ENCODE measurements around the gene NUAK2. TPM values are rescaled to one million over a fixed set of nuclear protein-coding genes. Genes with fewer than 3 reads are reported as not detected.
A peak's percentile ranks its signal among the peaks of the same experiment; 100 is the strongest.

Gene NUAK2
- total and polyA plus RNA-seq, 4 donors, result 1.3 to 2.4 (median 2.1) TPM

- WGBS, result 96% methylated on average over 6 of the region's 6 CpGs
- H3K9me3 ChIP-seq (ENCODE audit: control insufficient read depth in 4 of 4, low read length in 3 of 4), result no peaks in the 10 kb centered on the region
- no peak overlapping the region for H3K9ac ChIP-seq (ENCODE audit: low read depth in 1 of 2, low read length in 2 of 2)
- H3K27ac ChIP-seq (ENCODE audit: low read depth in 1 of 2, low read length in 2 of 2), result no peak overlapping the region
- peaks cover 12 to 20% (median 15%) of the 10 kb centered on the region in 4 donors for H3K4me1 ChIP-seq (ENCODE audit: control insufficient read depth in 4 of 4, insufficient read depth in 4 of 4, low read length in 3 of 4)
- no peak for DNase-seq (ENCODE audit: low spot score)
- no peak for TF ChIP-seq YY1 (IDR thresholded peaks at IDR 0.05)
- H3K36me3 ChIP-seq (ENCODE audit: control insufficient read depth in 4 of 4, insufficient read depth in 3 of 4, low read depth in 1 of 4, low read length in 3 of 4), result no peaks in the 10 kb centered on the region
- no peaks in the 10 kb centered on the region for H3K27me3 ChIP-seq (ENCODE audit: control insufficient read depth in 4 of 4, insufficient read depth in 4 of 4, low read length in 3 of 4)
- H3K4me3 ChIP-seq (ENCODE audit: low read depth in 1 of 3, low read length in 3 of 3), result no peak overlapping the region
Measured at GRCh38 chr1:205291596-205291995, 29.9 kb downstream of the NUAK2 start.

DNA sequence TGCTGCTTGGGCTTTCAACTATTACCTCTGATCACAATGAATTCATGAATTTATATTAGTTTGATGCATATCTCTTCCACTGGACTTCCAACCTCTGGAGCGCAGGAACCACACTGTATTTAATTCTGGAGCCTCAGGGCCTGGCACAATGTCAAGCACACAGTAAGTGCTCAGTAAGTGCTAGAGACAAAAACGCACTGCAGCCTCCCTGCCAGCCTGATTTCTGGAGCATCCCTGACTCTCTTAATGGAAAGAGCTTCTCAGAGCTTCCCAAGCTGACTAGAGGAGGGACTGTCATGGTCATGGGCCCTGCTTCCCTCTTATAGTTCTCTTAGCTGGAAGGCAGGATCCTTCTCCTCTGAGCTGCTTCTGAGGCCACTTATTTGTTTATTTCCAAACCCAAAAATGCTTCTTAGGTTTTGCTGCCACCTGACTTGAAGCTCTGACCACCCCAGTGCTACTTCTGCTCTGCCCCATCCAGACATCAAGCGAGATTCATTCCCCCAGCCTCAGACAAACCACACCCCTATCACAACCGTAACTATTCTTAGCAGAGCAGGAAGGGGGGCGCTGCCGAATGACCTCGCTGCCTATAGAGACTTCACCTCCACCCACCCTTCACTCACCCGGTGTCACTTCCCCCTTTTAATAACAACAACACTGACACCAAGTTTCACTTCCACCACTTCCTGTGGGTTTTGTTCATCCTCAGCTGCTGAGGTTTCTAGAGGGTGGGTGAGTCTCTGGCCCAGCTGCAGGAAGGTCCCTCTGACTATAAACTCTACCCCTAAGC, 33.6 kb downstream of the NUAK2 start:
- Histone ChIP-seq H3K36me3 (ENCODE audit: control insufficient read depth in 4 of 4, insufficient read depth in 3 of 4, low read depth in 1 of 4, low read length in 3 of 4) (no peaks in the 10 kb centered on the region), H3K4me1 (ENCODE audit: control insufficient read depth in 4 of 4, insufficient read depth in 4 of 4, low read length in 3 of 4) (peaks cover 0 to 9% (median 2%) of the 10 kb centered on the region in 4 donors), H3K27me3 (ENCODE audit: control insufficient read depth in 4 of 4, insufficient read depth in 4 of 4, low read length in 3 of 4) (no peaks in the 10 kb centered on the region), H3K9me3 (ENCODE audit: control insufficient read depth in 4 of 4, low read length in 3 of 4) (no peaks in the 10 kb centered on the region), H3K9ac (ENCODE audit: low read depth in 1 of 2, low read length in 2 of 2) (no peak overlapping the region), H3K27ac (ENCODE audit: low read depth in 1 of 2, low read length in 2 of 2) (peak overlapping the region; percentile 1 to 67), H3K4me3 (ENCODE audit: low read depth in 1 of 3, low read length in 3 of 3) (no peak overlapping the region)
- 68% methylated on average over 8 of the region's 8 CpGs for WGBS
- TF ChIP-seq FOXA1 (IDR thresholded peaks at IDR 0.05) (no peak), SP1 (IDR thresholded peaks at IDR 0.05) (peak; percentile 51), RXRA (IDR thresholded peaks at IDR 0.05) (no peak), TAF1 (conservative IDR thresholded peaks at IDR 0.05) (no peak), HNF4G (IDR thresholded peaks at IDR 0.05) (no peak), EGR1 (IDR thresholded peaks at IDR 0.05; ENCODE audit: low read depth in 2 of 2) (no peak)
- TF ChIP-seq, protein P1, sequence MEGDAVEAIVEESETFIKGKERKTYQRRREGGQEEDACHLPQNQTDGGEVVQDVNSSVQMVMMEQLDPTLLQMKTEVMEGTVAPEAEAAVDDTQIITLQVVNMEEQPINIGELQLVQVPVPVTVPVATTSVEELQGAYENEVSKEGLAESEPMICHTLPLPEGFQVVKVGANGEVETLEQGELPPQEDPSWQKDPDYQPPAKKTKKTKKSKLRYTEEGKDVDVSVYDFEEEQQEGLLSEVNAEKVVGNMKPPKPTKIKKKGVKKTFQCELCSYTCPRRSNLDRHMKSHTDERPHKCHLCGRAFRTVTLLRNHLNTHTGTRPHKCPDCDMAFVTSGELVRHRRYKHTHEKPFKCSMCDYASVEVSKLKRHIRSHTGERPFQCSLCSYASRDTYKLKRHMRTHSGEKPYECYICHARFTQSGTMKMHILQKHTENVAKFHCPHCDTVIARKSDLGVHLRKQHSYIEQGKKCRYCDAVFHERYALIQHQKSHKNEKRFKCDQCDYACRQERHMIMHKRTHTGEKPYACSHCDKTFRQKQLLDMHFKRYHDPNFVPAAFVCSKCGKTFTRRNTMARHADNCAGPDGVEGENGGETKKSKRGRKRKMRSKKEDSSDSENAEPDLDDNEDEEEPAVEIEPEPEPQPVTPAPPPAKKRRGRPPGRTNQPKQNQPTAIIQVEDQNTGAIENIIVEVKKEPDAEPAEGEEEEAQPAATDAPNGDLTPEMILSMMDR (IDR thresholded peaks at IDR 0.05; ENCODE audit: low read depth, low read length, missing input control), result no peak
- DNase-seq (ENCODE audit: low spot score), result no peak

DNA sequence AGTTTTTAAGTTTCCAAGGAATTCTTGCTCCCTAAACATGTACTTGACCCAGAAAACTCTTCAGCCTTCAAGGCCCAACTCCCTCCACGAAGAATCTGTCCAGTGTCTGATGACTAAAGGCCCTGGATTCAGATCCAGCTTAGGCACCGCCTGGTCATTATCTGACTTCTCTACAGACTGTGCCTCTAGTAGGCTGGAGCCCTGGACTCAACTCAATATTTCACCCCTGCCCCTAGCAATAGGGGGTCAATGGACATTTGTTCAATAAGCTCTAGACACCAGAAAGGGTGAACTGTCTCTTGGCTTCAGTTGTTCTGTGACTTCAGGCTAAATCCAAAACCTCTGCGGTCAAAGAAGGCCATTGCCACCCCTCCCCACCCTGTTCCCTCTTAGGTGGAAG, 34.5 kb downstream of the NUAK2 start:
- 96% methylated on average over 3 of the region's 3 CpGs for WGBS
- TF ChIP-seq SP1 (IDR thresholded peaks at IDR 0.05), result no peak
- TF ChIP-seq, protein P2, sequence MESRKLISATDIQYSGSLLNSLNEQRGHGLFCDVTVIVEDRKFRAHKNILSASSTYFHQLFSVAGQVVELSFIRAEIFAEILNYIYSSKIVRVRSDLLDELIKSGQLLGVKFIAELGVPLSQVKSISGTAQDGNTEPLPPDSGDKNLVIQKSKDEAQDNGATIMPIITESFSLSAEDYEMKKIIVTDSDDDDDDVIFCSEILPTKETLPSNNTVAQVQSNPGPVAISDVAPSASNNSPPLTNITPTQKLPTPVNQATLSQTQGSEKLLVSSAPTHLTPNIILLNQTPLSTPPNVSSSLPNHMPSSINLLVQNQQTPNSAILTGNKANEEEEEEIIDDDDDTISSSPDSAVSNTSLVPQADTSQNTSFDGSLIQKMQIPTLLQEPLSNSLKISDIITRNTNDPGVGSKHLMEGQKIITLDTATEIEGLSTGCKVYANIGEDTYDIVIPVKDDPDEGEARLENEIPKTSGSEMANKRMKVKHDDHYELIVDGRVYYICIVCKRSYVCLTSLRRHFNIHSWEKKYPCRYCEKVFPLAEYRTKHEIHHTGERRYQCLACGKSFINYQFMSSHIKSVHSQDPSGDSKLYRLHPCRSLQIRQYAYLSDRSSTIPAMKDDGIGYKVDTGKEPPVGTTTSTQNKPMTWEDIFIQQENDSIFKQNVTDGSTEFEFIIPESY (IDR thresholded peaks at IDR 0.05), result no peak
- no peak for TF ChIP-seq FOXA2 (IDR thresholded peaks at IDR 0.05)
- TF ChIP-seq HNF4G (IDR thresholded peaks at IDR 0.05), result no peak
- TF ChIP-seq, protein P3, sequence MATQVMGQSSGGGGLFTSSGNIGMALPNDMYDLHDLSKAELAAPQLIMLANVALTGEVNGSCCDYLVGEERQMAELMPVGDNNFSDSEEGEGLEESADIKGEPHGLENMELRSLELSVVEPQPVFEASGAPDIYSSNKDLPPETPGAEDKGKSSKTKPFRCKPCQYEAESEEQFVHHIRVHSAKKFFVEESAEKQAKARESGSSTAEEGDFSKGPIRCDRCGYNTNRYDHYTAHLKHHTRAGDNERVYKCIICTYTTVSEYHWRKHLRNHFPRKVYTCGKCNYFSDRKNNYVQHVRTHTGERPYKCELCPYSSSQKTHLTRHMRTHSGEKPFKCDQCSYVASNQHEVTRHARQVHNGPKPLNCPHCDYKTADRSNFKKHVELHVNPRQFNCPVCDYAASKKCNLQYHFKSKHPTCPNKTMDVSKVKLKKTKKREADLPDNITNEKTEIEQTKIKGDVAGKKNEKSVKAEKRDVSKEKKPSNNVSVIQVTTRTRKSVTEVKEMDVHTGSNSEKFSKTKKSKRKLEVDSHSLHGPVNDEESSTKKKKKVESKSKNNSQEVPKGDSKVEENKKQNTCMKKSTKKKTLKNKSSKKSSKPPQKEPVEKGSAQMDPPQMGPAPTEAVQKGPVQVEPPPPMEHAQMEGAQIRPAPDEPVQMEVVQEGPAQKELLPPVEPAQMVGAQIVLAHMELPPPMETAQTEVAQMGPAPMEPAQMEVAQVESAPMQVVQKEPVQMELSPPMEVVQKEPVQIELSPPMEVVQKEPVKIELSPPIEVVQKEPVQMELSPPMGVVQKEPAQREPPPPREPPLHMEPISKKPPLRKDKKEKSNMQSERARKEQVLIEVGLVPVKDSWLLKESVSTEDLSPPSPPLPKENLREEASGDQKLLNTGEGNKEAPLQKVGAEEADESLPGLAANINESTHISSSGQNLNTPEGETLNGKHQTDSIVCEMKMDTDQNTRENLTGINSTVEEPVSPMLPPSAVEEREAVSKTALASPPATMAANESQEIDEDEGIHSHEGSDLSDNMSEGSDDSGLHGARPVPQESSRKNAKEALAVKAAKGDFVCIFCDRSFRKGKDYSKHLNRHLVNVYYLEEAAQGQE (IDR thresholded peaks at IDR 0.05), result no peak
- no peak for TF ChIP-seq NR2F2 (IDR thresholded peaks at IDR 0.05)
- no peak for TF ChIP-seq TAF1 (conservative IDR thresholded peaks at IDR 0.05)
- TF ChIP-seq GABPA (IDR thresholded peaks at IDR 0.05 in 1 of 2, conservative IDR thresholded peaks at IDR 0.05 in 1 of 2), result no peak
- no peak overlapping the region for H3K27ac ChIP-seq (ENCODE audit: low read depth in 1 of 2, low read length in 2 of 2)
- DNase-seq (ENCODE audit: low spot score), result no peak
- H3K9me3 ChIP-seq (ENCODE audit: control insufficient read depth in 4 of 4, low read length in 3 of 4), result no peaks in the 10 kb centered on the region
- no peaks in the 10 kb centered on the region for H3K36me3 ChIP-seq (ENCODE audit: control insufficient read depth in 4 of 4, insufficient read depth in 3 of 4, low read depth in 1 of 4, low read length in 3 of 4)
- no peaks in the 10 kb centered on the region for H3K27me3 ChIP-seq (ENCODE audit: control insufficient read depth in 4 of 4, insufficient read depth in 4 of 4, low read length in 3 of 4)
- no peak overlapping the region for H3K4me3 ChIP-seq (ENCODE audit: low read depth in 1 of 3, low read length in 3 of 3)
- H3K9ac ChIP-seq (ENCODE audit: low read depth in 1 of 2, low read length in 2 of 2), result no peak overlapping the region
- peaks cover 0 to 9% (median 2%) of the 10 kb centered on the region in 4 donors for H3K4me1 ChIP-seq (ENCODE audit: control insufficient read depth in 4 of 4, insufficient read depth in 4 of 4, low read length in 3 of 4)
